Endothelial cell of umbilical vein (primary cell): ENCODE measurements around the gene C3orf38.

ENCODE experiments used
- EZH2 ChIP-seq: IDR thresholded peaks from 2 replicates; pipeline ENCODE4 v1.6.1; 2012; ENCODE audit warnings: borderline replicate concordance, low read depth, mild to moderate bottlenecking, moderate library complexity, low read length, inconsistent platforms; ENCODE audit not compliant: severe bottlenecking
- JUN ChIP-seq: IDR thresholded peaks from 2 replicates; pipeline ENCODE4 v1.6.1; 2011; ENCODE audit warnings: borderline replicate concordance, low read depth; ENCODE audit not compliant: insufficient read length, insufficient read depth
- POLR2A ChIP-seq: IDR thresholded peaks from 2 replicates; pipeline ENCODE4 v1.6.1; 2012; ENCODE audit warnings: low read depth, mild to moderate bottlenecking, control low read depth, low read length
- POLR2AphosphoS5 ChIP-seq: IDR thresholded peaks from 2 replicates; pipeline ENCODE4 v1.6.1; 2012; ENCODE audit warnings: low read depth, mild to moderate bottlenecking, control low read depth, low read length, moderate library complexity; ENCODE audit not compliant: insufficient read depth
- TF ChIP-seq, protein P1 (sequence below), 2 donors: IDR thresholded peaks; 1 replicate in 1 of 2; 2 replicates in 1 of 2; pipeline ENCODE4 v1.5.1; 2011; ENCODE audit warnings: low read length in 2 of 2, mild to moderate bottlenecking in 2 of 2, moderate library complexity in 2 of 2, control low read depth in 1 of 2, inconsistent platforms in 1 of 2, low read depth in 1 of 2; ENCODE audit not compliant: insufficient read depth in 1 of 2; ENCODE audit errors: extremely low read depth in 1 of 2
- TF ChIP-seq, protein P2 (sequence below): IDR thresholded peaks from 2 replicates; pipeline ENCODE4 v1.6.1; 2011; ENCODE audit not compliant: insufficient read depth, insufficient read length

DNA sequence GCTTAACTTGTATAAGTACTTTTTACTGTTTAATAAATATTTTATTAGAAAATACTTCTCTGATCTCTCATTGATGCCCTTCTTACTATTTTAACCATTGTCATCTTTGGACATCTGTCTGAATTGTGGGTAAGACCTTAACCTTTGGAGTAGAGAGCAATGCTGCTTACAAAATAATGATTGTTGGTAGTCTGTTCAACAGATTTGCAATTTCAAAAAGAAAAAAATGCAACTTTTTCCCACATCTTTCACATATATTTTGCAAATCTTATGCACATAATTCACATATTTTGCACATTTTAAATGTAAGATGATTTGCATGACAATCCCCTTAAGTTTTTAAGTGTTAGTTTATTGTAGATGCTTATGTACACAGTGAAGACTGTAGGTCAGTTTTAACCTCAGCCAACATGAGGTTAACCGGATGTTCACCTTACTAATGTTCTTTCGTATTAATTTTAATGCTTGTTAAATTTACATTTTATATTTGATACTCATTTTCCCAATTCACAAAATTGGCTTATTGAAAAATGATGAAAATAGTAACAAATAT, 16.7 kb downstream of the C3orf38 start:
- TF ChIP-seq, protein P1, sequence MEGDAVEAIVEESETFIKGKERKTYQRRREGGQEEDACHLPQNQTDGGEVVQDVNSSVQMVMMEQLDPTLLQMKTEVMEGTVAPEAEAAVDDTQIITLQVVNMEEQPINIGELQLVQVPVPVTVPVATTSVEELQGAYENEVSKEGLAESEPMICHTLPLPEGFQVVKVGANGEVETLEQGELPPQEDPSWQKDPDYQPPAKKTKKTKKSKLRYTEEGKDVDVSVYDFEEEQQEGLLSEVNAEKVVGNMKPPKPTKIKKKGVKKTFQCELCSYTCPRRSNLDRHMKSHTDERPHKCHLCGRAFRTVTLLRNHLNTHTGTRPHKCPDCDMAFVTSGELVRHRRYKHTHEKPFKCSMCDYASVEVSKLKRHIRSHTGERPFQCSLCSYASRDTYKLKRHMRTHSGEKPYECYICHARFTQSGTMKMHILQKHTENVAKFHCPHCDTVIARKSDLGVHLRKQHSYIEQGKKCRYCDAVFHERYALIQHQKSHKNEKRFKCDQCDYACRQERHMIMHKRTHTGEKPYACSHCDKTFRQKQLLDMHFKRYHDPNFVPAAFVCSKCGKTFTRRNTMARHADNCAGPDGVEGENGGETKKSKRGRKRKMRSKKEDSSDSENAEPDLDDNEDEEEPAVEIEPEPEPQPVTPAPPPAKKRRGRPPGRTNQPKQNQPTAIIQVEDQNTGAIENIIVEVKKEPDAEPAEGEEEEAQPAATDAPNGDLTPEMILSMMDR (IDR thresholded peaks at IDR 0.05; ENCODE audit: extremely low read depth in 1 of 2, insufficient read depth in 1 of 2, low read depth in 1 of 2, low read length in 2 of 2) = no peak
- no peak for TF ChIP-seq POLR2A
- TF ChIP-seq, protein P2, sequence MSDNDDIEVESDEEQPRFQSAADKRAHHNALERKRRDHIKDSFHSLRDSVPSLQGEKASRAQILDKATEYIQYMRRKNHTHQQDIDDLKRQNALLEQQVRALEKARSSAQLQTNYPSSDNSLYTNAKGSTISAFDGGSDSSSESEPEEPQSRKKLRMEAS = no peak
- TF ChIP-seq EZH2 = no peak
- TF ChIP-seq POLR2AphosphoS5 = no peak
- no peak for TF ChIP-seq JUN
